Heart left ventricle (tissue), 13 donors: ENCODE results near the gene SHKBP1.

Source experiments
- CTCF ChIP-seq, 12 donors: fragments of 200-600 bp; sonication (generic) in 4 of 12; IDR thresholded peaks; one replicate each; pipeline versions ENCODE4 v1.5.0 to v1.8.0; 2018 to 2022; ENCODE audit warnings: antibody characterized with exemption in 12 of 12, mild to moderate bottlenecking in 5 of 12
- POLR2A ChIP-seq, 2 donors: fragments of 450-650 bp; IDR thresholded peaks; one replicate each; pipeline ENCODE4 v1.6.1; 2017; ENCODE audit warnings: antibody characterized with exemption in 2 of 2, mild to moderate bottlenecking in 2 of 2, moderate library complexity in 2 of 2
- donor health status: ischemic (EF 13 %, LVEDD 7.1; RV severe dilation, severe dysfunction).
- donor health status: DM: no; HTN: yes; CAD: no.
- donor health status: DM: no; HTN: no; CAD: no.
- donor health status: ischemic (EF 25% LVEDD 6.9; RV normal size, moderate dysfunction).
- donor health status: ischemic (EF 25% LVEDD 5.7; RV mildly dilated, moderate dysfunction).
- donor health status: ischemic (EF 35%, LVEDD 5.7; RV mildly dilated, moderate dysfunction).
- donor health status: nonischemic (EF 11% LVEDD 7.7; RV severe dilation, severe dysfunction).
- donor health status: DM: yes; HTN: yes; CAD: no.
- donor health status: PGD.
- donor health status: ischemic (EF 29% LVEDD 5.4; RV normal size, mild dysfunction).
- donor health status: nonischemic (EF 23%, LVEDD 6.1; RV moderate dilation, normal function).

DNA sequence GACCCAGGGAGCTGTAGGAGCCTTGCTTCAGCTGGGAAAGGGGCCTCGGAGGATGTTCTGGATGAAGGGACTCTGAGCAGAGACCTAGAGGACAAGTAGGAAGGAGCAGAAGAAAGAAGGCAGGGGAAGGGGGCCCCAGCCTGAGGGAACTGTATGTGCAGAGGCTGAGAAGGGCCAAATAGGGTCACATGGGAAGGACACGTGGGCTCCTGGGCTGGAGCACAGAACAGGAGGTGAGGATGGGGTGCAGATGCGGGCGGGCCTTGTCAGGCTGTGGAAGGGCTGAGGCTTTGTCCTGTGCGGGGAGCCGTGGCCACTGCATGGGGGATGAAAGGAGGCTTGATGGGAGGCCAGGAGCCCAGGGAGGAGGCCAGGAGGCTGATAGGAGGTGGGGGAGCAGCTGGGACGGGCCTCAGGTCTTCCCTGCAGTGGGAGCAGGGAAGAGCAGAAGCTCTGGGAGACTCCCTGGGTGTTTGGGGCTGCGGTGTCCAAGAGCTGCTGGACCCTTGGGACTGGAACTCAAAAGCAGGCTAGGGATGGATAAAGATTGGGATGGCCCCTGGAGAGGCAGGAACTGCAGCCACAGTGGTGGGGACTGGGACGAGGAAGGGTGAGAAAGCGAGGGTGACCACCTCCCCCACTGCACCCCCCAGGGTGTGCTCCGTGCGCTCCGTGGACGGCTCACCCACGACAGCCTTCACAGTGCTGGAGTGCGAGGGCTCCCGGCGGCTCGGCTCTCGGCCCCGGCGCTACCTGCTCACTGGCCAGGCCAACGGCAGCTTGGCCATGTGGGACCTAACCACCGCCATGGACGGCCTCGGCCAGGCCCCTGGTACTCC lies 13.1 kb downstream of the SHKBP1 start:
- TF ChIP-seq CTCF (IDR thresholded peaks at IDR 0.05) (no peak), POLR2A (IDR thresholded peaks at IDR 0.05) (no peak)
